Stromal cell of bone marrow (primary cell): ENCODE results near the gene USH2A.
"Not testable (repeated sequence)": the region's sequence is repeated elsewhere in the genome, so short reads cannot be mapped to it uniquely, and the experiment has no call there.

Source experiments
- DNase-seq: peaks from one replicate; pipeline ENCODE4 v3.0.0-alpha.2; 2012; ENCODE audit warnings: low read depth

USH2A gene

DNA sequence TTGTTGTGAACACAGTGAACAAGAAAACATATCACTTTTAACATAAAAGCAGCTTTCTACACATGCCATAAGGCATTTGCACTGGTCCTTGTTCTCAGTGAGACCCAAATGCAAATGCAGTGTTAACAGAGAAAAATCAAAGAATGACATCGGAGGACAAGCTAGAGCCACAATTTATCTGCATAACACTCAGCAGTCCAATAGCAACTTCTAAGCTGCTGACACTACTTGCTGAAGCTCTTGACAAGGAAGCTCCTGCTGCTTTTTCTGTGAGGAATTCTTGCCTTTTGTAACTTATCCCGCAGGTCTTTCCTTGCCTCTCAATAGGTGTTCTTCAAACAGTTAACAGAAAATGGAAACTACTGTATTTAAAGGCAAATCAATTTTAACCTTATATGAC, 34.7 kb downstream of the USH2A start:
- no peak for DNase-seq

DNA sequence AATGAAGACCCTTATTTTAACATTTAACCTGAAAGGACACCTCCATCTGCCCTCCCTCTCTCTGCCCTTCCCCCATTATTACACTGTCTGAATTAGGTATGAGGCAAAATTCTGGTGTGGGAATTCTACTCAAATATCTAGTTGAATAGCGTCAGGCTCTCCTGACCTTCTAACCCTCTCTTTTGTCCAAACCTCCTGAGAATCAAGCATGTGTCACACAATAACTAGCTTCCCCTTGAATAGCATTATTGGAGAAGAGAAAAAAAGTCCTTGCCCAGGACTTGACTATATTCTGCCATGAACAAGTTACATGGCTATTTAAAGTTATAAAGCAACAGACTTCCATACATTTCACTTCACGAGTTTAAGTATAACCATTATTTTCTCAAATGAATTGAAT, 35.5 kb downstream of the USH2A start:
- DNase-seq: no peak

DNA sequence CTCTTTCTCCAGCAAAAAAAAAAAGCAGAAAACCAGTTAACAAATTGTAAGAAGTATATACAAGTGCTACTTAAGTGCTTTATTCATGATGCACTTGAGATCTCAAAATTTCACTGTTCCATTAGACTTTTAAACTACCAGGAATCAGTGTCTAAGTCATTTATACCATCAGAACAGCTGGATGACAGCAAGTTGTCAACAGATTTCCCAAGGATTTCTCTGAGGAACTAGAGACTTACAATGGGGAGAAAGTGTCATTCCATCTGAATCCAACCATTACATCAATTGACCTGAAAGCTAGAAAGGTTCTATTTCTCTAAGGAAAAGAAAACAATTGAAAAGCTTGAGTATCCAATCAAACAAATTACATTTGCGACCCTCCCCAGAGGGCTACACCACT, 43.8 kb downstream of the USH2A start:
- DNase-seq: no peak

- DNase-seq: no peak
These were observed 55.0 kb downstream of the USH2A start for GRCh38 chr1:216368249-216368648.

DNA sequence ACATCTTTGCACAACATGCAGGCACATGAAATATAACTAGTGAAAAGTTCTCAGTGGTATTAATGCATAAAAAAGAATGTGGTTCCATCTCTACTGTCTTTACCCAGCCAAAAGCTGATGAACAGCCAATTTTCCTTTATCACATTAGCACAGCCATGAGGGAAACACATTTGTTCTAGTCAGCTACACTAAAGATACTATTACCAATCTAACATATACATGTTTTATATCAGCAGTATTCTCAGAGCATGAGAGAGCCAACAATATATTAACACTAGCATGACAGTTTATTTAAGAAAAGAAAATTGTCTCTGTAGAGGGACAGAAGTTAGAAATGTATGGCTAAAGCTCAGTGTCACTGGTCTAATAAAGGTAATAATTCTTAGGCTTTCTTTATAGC, 56.3 kb downstream of the USH2A start:
- no peak for DNase-seq

DNA sequence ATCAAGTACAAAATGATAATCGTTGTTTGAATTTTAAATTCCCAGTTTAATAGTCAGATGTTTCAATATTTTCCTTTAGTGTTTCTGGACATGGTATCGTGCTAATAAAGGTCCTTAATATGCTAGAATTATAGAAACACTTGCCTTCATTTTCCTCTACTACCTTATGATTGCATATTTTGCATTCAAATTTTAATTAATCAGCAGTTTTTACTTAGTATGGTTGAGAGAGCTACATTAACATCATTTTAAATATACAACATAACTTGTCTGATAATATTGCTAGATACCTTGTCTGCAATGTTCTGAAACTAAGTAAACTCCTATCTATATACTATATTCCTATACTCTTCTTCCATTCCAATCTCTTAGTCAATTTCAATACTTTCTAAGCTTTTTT, 66.3 kb downstream of the USH2A start:
- DNase-seq: no peak

- DNase-seq: no peak
These were observed 73.1 kb downstream of the USH2A start for GRCh38 chr1:216350186-216350585.

- DNase-seq: no peak
These were observed 76.7 kb downstream of the USH2A start for GRCh38 chr1:216346526-216346925.

- DNase-seq: not testable (repeated sequence)
These were observed 82.7 kb downstream of the USH2A start for GRCh38 chr1:216340542-216340941.

DNA sequence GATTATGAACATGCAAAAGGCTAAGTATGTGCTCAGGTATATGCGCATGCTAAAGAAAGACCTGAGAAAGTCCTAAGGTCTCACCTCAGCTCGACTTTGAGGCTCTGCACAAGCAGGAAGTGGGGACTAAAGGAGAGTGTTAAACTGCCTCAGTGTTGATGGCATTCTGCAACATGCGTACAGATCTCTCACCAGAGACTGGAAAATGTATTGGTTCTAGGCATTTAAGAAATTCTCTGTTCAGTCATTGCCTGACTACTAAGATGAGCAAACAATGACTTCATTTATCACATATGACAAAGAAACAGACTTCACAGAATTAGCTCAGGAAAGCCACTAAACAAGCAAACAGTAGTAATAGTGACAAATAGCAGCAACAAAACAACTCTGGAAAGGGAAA, 90.8 kb downstream of the USH2A start:
- DNase-seq: no peak

- no peak for DNase-seq
These were observed 91.2 kb downstream of the USH2A start for GRCh38 chr1:216332003-216332402.

- no peak for DNase-seq
These were observed 92.0 kb downstream of the USH2A start for GRCh38 chr1:216331211-216331610.

GRCh38 chr1:216330262-216330661, 93.0 kb downstream of the USH2A start:
- DNase-seq: no peak

DNA sequence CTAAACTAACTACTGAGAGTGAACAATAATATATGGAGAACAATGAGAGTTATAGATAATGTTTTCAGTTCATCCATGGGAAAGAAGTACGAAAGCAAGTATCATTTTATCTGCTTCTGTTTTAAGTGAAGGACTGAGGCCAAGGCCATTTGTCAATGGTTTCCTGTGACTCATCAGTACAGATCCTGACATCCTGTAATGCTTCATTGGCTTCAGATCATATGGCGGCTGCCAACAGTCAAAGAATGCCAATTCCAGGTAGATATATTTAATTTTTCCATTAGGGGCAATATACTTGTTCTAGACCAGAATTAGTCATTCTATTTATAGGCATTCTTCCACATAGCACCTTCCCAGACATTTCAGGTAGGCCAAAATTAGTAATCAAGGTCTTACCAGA, 97.3 kb downstream of the USH2A start:
- DNase-seq: no peak

DNA sequence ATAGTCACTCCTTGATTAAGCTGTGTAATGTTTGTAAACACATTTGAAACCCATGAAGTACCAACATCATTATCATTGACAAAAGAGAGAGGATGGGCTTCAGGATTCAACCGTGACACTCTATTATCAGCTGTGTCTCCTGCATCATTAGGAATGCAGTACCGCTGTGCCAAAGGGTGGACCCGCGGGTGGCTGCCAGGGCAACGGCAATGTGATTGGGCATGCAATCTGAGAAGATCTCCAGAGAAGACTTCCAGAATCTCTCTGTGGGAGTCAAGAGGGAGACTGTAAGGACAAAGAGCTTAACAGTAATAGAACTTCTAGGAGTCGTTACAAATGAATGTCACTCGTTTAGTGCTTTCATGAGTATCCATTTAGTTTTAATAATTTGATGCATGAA, 97.9 kb downstream of the USH2A start:
- DNase-seq: no peak

DNA sequence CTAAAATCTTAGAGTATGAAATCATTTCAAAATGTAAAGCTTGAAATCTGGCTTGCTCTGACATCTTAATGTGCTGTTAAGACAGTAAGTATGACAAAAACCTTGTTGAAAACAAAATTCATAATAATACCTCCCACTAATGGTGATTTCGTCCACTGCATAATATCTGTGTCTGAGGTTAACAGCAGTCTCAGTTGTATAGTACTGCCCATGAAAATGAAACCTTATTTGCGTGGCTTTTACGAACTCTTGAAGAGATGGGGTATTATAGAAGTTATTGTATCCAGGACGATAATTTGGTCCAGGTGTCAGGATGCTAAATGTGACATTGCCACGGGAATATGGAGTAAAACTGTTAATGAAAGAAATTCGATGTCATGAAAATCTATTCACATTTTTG, 99.9 kb downstream of the USH2A start:
- no peak for DNase-seq

DNA sequence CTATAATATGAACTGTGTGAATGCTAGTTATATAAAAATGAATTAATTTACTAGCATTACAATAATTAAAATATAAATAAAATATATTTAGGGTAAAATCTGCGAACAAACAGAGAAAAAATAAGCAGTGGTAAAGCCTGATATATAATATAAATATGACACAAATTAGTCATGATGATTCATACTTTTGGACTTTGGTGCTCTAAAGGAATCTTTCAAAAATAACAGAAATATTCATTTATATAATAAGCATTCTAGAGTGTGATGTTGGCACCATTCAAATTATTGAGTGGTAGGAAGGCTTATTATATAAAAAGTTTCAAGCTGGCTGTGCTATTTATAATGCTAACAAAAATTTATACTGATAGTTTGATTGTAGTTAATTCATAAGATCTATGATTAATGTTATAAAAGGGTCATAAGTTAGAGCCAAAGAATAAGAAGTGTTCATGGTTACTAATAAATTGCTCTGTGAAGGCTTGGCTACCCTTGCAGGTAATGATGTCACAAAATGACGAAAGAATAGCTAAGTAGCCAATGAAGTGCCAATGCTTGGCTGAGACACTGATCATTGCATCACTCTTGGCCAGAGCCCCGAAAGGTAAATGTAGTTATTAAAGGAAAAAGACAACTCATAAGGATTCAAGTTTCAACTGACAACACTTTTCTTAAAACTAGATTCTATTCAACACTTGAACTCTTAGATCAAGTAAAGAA, 108.7 kb downstream of the USH2A start:
- DNase-seq: no peak

DNA sequence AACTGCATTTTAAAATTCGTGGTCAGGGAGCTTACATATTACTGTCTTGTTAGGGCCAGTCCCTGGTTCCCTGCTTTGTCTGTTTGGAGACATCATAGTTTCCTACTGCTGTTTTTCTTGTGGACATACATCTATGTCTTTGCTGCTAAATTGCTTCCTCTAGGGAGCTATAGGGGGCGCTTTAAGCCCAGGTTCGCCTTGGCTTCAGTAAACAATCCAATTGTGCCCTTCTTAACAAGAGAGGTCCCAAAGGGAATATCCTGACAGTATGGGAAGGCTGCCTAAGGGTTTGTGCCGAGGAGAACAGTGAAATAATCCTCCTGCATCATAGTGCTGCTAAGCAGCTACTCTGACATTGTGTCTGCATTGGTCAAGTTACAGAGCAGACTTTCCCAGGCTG, 112.5 kb downstream of the USH2A start:
- peak; percentile 3 for DNase-seq

DNA sequence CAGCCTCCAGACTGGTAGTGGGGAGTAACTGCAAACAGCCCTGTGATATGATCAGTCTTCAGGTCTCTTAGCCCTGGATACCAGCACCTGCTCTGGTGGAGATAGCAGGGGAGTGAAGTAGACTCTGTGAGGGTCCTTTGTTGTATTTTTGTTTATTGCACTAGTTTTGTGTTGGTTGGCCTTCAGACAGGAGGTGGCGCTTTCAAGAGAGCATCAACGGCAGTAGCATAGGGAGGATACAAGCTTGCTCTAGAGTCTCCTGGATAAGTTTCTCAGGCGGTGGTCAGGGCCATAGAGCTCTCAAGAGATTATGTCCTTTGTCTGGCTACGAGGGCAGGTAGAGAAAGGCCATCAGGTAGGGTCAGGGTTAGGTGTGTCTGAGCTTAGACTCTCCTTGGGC, 116.4 kb downstream of the USH2A start:
- DNase-seq: no peak

DNA sequence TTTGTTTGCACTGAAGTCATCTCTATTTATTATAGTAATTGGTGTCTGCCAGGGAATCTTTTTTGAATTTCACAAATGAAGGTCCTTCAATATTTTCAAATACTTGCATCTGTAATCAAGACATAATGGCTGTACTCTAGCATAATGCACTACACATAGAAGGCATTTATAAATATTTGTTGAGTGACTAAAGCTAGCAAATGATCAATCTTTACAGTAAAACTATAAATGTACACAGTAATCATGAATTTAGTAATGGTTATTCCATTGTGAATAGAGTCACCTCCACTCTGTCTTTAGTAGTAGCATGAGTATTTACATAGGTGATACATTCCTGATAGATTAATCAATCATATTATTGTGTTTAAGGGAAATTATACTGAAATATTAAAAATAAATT, 119.6 kb downstream of the USH2A start:
- no peak for DNase-seq

DNA sequence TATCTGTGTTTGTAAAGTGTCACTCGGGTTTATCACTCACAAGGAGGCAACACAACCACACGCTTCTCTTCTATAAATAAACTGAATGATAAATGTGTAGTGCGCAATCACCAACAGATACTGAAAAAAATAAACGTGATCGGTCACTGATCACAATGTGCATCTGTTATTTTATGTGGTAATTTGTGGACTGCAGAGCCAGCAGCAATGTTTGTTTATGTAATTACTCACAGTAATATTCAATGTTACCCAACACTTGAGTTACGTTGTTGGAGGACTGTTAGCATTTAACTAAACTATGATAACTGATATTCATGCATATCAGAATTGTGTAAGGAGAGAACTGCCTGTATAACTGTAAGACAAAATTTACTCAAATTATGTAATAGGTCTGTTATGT, 129.6 kb downstream of the USH2A start:
- DNase-seq: no peak

DNA sequence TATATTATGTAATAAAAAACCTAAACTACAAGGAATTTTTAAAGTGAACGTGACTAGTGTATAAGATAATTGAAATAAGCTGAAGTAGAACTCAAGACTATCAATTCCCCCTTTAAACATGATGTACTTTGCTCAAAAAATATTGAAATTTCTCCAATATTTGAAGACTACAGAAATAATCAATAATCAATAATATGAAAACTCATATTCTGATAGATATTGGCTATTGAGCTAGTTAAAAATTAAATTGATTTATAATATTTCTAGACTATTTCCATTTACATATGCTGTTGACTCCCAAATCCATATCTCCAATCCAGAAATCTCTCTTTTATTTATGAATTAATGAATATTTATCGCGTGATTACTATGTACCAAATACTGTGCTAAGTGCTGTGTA, 133.2 kb downstream of the USH2A start:
- no peak for DNase-seq

DNA sequence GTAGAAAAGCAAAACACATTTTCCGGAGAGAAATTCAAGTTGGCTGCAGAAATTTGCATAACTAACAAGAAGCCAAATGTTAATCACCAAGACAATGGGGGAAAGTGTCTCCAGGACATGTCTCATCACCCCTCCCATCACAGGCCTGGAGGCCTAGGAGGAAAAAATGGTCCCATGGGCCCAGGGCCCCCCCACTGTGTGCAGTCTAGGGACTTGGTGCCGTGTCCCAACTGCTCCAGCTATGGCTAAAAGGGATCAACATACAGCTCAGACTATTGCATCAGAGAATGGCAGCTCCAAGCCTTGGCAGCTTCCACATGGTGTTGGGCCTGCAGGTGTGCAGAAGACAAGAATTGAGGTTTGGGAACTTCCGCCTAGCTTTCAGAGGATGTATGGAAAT, 138.2 kb downstream of the USH2A start:
- no peak for DNase-seq

- DNase-seq: no peak
These were observed 141.5 kb downstream of the USH2A start for GRCh38 chr1:216281757-216282156.
